Measurements from ENCODE around the gene NR5A1.

Gene NR5A1

GRCh38 chr9:124485201-124485600, 22.0 kb downstream of the NR5A1 start:
- in situ Hi-C loops (cut with MboI; ENCODE audit: low sequenced_read_pairs) = no loop called here

- in situ Hi-C loops (cut with MboI; ENCODE audit: low sequenced_read_pairs) = no loop called here
Observed at GRCh38 chr9:124483481-124483880, 23.7 kb downstream of the NR5A1 start.

- in situ Hi-C loops (cut with MboI; ENCODE audit: low sequenced_read_pairs) = no loop called here
Observed at GRCh38 chr9:124482431-124483031, 24.7 kb downstream of the NR5A1 start.

DNA sequence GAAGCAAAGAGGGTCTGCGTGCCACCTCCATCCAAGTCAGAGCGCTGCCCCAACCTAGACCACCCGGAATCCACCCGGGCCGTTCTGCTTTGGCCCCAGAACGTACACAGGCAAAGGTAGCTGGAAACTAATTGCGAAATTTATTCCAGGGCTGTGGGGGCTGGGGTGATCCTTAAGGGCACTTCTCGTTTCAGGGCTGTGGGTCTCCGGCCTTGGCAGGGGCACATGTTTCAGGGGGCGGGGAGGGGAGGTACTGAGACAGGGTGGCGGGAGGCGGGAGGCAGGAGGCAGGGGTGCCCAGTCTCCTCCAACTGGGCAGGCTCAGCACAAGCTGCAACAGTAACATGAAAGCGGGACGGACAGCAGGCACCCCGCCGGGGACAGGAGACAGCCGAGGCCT, 26.1 kb downstream of the NR5A1 start:
- in situ Hi-C loops (cut with MboI; ENCODE audit: low sequenced_read_pairs) = no loop called here

DNA sequence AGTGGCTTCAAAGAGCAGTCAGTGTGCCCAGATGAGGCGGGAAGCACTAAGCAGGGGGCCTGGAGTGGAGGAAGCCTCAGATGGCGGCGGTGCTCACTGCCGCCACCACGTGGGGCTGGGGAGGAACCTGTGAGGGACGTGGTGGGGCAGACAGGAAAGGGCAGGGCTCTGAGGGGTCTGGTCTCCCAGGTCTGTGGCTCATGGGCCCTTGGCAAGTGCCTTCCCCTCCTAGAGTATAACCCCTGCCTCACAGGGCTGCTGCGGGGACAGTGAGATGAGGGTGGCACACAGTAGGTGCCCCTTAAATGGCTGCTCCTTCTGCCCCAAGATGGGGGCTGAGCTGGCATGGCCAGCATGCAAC, 26.6 kb downstream of the NR5A1 start:
- in situ Hi-C loops (cut with MboI; ENCODE audit: low sequenced_read_pairs) = no loop called here

DNA sequence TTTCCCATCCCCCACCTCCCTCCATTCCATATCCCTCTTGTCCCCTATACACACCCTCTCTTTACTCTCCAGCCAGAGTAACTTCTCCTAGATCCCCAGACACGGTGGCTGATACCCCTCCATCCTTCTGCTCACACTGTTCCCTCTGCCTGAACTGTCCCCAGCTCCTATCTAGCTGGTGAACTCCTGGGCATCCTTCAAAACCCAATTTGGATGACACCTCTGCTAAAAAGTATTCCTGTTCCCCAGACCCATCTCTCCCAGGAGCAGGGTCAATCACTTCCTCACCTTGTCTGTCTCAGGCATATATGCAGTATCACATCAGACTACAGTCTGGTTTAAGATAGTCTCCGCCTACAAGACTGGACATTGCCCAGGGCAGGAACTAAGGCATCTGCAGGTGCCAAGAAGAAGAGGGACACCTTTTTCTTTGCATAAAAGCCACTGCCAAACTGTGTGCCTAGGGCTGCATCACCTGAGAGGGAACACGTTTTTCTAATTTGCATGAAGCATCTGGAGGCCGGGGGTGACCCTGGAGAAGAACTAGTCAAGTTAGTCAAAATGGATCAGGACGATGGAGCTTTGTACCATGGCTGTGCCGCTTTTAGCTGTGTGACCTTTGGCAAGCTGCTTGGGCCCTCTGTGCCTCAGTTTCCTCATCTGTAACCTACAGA, 27.1 kb downstream of the NR5A1 start:
- in situ Hi-C loops (cut with MboI; ENCODE audit: low sequenced_read_pairs) = no loop called here

DNA sequence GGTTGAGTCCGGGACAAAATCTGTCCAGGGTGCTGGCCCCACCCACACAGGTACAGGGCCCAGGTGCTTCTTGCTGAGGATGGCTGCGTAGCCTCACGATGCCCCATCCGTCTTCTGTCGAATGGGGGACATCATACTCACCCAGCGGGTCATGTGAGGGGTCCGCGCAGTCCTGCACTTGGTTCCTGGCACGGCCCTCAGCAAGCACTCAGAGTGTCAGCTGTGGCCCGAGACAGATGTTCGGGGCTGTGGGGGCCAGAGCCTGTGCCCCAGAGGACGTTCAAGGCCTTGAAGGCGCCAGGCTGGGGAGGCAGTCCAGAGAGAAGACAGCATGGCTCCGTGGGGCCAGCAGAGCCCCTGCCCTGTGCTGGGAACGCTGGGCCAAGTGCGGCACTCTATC, 27.8 kb downstream of the NR5A1 start:
- in situ Hi-C loops (cut with MboI; ENCODE audit: low sequenced_read_pairs) = no loop called here

GRCh38 chr9:124478354-124478753, 28.8 kb downstream of the NR5A1 start:
- in situ Hi-C loops (cut with MboI; ENCODE audit: low sequenced_read_pairs) = no loop called here

- in situ Hi-C loops (cut with MboI; ENCODE audit: low sequenced_read_pairs) = no loop called here
Observed at GRCh38 chr9:124477648-124478285, 29.4 kb downstream of the NR5A1 start.

GRCh38 chr9:124477211-124477647, 30.0 kb downstream of the NR5A1 start:
- in situ Hi-C loops (cut with MboI; ENCODE audit: low sequenced_read_pairs) = no loop called here

GRCh38 chr9:124475868-124476690, 31.1 kb downstream of the NR5A1 start:
- in situ Hi-C loops (cut with MboI; ENCODE audit: low sequenced_read_pairs) = no loop called here

- in situ Hi-C loops (cut with MboI; ENCODE audit: low sequenced_read_pairs) = no loop called here
Observed at GRCh38 chr9:124475158-124475867, 31.9 kb downstream of the NR5A1 start.

DNA sequence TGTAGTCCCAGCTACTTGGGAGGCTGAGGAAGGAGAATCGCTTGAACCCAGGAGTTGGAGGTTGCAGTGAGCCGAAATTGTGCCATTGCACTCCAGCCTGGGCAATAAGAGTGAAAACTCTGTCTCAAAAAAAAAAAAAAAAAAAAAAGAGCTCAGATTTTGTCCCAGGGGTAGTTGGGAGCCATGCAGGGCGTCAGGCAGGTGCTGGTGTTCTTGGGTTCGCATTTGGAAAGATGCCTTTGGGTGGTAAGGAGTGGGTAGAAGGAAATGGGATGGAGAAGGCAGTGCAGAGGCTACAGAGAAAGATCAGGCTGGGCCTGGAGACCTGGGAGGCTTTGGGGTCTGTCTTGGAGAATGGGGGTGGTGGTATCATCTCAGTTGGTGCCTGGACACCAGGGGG, 33.0 kb downstream of the NR5A1 start:
- in situ Hi-C loops (cut with MboI; ENCODE audit: low sequenced_read_pairs) = no loop called here

DNA sequence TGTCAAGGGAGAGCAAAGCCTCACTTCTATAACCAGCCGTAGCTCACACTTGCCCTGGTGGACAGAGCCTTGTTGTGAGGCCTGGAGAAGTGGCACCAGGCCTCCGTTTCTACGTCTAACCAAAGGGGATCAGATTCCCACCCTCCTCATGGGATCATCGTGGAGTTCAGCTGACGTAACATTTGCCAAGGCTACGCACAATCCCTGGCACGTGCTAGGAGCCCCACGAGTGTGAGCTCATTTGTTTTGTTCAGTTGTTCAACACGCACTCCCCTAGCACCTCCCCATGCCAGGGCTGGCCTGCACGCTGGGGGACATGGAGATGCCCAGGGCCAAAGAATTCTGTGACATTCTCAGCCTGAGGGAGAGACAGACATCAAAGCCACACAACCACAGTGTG, 33.9 kb downstream of the NR5A1 start:
- in situ Hi-C loops (cut with MboI; ENCODE audit: low sequenced_read_pairs) = no loop called here

GRCh38 chr9:124472770-124473169, 34.4 kb downstream of the NR5A1 start:
- in situ Hi-C loops (cut with MboI; ENCODE audit: low sequenced_read_pairs) = no loop called here

DNA sequence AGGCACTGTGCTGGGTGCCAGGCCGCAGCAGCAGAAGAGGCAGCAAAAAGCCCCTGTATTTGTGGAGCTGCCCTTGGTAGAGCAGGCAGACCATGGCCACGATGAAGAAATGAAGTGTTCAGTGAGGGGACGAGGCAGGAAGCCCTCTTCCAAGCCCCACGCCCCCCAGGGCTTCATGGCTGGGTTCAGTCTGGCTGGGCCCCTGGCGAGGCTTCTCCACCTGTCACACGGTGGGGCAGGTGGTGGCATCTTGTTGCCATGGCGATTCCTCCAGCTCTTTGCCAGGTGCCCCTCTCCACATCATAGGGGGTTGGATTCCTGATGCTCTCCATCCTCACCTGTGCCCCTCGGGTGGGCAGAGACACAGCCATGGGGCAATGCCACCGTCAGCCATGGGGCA, 35.4 kb downstream of the NR5A1 start:
- in situ Hi-C loops (cut with MboI; ENCODE audit: low sequenced_read_pairs) = no loop called here

- in situ Hi-C loops (cut with MboI; ENCODE audit: low sequenced_read_pairs) = no loop called here
Observed at GRCh38 chr9:124470726-124471125, 36.5 kb downstream of the NR5A1 start.

GRCh38 chr9:124470306-124470705, 36.9 kb downstream of the NR5A1 start:
- in situ Hi-C loops (cut with MboI; ENCODE audit: low sequenced_read_pairs) = no loop called here

DNA sequence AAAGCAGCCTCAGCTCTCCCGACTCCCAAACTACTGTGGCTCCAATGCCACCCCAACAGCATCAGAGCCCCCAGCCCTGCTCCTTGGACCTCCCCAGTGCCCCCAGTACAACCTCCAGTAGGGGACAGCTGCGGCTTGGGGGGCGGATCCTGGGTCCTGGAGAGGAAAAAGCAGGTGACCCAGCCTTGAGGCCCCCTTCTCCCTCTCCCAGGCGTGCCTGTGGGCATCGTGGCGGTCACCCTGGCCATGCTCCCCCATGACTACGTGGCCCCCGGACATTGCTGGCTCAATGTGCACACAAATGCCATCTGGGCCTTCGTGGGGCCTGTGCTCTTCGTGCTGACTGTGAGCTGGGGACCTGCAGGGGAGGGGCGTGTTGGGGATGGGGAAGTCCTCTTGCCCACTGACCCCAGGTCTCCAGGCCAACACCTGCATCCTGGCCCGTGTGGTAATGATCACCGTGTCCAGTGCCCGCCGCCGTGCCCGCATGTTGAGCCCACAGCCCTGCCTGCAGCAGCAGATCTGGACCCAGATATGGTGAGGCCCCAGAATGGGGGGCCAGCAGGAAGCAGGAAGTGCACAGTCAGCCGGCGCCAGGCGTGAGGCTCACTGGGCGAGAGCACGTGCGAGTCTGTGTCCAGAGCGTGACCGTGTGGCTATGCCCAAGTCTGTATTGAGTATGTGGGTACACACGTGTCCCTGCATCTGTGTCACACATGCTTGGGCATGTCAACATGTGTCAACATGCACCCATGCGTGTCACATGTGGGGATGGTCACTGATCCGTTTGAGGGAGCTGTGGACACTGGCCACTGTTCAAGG, 38.0 kb downstream of the NR5A1 start:
- in situ Hi-C loops (cut with MboI; ENCODE audit: low sequenced_read_pairs) = no loop called here

DNA sequence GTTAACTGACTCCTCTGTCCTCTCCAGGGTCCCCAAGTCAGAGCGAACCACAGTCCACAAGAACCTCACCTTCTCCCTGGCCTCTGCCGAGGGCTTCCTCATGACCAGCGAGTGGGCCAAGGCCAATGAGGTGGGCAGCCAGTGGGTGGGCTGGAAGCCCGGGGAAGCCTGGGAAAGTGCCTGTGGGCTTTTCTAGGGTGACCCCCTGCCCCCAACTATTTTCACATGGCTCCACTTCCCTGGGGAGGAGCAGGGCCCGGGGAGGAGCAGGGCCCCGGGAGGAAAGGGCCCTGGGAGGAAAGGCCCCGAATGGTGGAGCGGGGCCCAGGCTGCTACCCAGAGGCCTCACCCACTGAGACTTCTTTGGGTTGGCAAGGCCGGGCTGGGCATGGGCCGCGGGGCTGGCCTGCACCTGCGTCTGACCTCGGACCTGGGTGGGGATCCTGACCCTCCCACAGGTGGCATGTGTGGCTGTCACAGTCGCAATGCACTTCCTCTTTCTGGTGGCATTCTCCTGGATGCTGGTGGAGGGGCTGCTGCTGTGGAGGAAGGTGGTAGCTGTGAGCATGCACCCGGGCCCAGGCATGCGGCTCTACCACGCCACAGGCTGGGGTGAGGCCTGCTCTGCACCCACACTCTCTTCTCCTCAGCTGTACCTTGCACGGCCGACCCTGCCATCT, 39.0 kb downstream of the NR5A1 start:
- in situ Hi-C loops (cut with MboI; ENCODE audit: low sequenced_read_pairs) = no loop called here

Data from HL-60/S4 treated with retinoic acid at 250 ng/mL for 4 days and 3 days (cell line).